Measurements from ENCODE around the gene PTPRN.
"Not testable (repeated sequence)": the region's sequence is repeated elsewhere in the genome, so short reads cannot be mapped to it uniquely, and the experiment has no call there.

PTPRN gene

GRCh38 chr2:219266886-219267285, 42.3 kb downstream of the PTPRN start:
- no peak for DNase-seq

GRCh38 chr2:219266232-219266631, 43.0 kb downstream of the PTPRN start:
- no peak for DNase-seq

- no peak for DNase-seq
Measured at GRCh38 chr2:219261024-219261855, 48.0 kb downstream of the PTPRN start.

- not testable (repeated sequence) for DNase-seq
Measured at GRCh38 chr2:219258942-219259341, 50.3 kb downstream of the PTPRN start.

- DNase-seq = no peak
Measured at GRCh38 chr2:219254590-219255201, 54.5 kb downstream of the PTPRN start.

GRCh38 chr2:219253753-219254589, 55.2 kb downstream of the PTPRN start, which contains the start of gene TUBA4A:
Gene TUBA4A (minus strand): TSS chr2:219253918. CDS start chr2:219253858, 60 bp downstream.
- DNase-seq = peak; percentile 26

GRCh38 chr2:219252900-219253752, 56.1 kb downstream of the PTPRN start, which contains the start of gene TUBA4B:
Gene TUBA4B (plus strand): TSS chr2:219253243. CDS start chr2:219253408, 165 bp downstream.
- DNase-seq = no peak

- no peak for DNase-seq
Measured at GRCh38 chr2:219252570-219252899, 56.7 kb downstream of the PTPRN start.

GRCh38 chr2:219252084-219252483, 57.1 kb downstream of the PTPRN start:
- no peak for DNase-seq

- no peak for DNase-seq
Measured at GRCh38 chr2:219251656-219252055, 57.5 kb downstream of the PTPRN start.

- DNase-seq = no peak
Measured at GRCh38 chr2:219250049-219250781, 59.0 kb downstream of the PTPRN start.

GRCh38 chr2:219249203-219249980, 59.8 kb downstream of the PTPRN start:
- peak; percentile 76 for DNase-seq

- DNase-seq = no peak
Measured at GRCh38 chr2:219248845-219249202, 60.4 kb downstream of the PTPRN start.

- DNase-seq = no peak
Measured at GRCh38 chr2:219247678-219248642, 61.2 kb downstream of the PTPRN start.

GRCh38 chr2:219246559-219246958, 62.6 kb downstream of the PTPRN start:
- DNase-seq = no peak

GRCh38 chr2:219245899-219246230, 63.3 kb downstream of the PTPRN start:
- DNase-seq = no peak

GRCh38 chr2:219245148-219245898, 63.9 kb downstream of the PTPRN start, which contains the start of the genes GLB1L and STK16:
Gene GLB1L (minus strand): TSS chr2:219245444. CDS start chr2:219243573, 1,871 bp downstream.
Gene STK16 (plus strand): TSS chr2:219245479. CDS start chr2:219246000, 521 bp downstream.
- DNase-seq = peak; percentile 78

GRCh38 chr2:219244789-219245147, 64.4 kb downstream of the PTPRN start:
- no peak for DNase-seq

GRCh38 chr2:219243291-219243761, 65.9 kb downstream of the PTPRN start:
- no peak for DNase-seq
